Loucy (cell line): ENCODE results near the gene CDCA4.

Experiments used
- CTCF ChIP-seq: fragments of 200-600 bp; sonication (generic); conservative IDR thresholded peaks from 2 replicates; pipeline ENCODE4 v1.5.1; 2014; ENCODE audit warnings: mild to moderate bottlenecking, antibody characterized with exemption, low read length
- EZH2phosphoT487 ChIP-seq: fragments of 200-600 bp; IDR thresholded peaks from 2 replicates; pipeline ENCODE4 v1.6.1; 2018; ENCODE audit warnings: antibody characterized with exemption, mild to moderate bottlenecking, moderate library complexity, borderline replicate concordance

- no peak for TF ChIP-seq CTCF
- TF ChIP-seq EZH2phosphoT487, result no peak
Observed at GRCh38 chr14:105010891-105011291, 10.0 kb downstream of the CDCA4 start.
